Liver (tissue), 3 donors: ENCODE data around the gene SNX14.

Source experiments
- ATF3 ChIP-seq: IDR thresholded peaks from 2 replicates; pipeline ENCODE4 v1.6.1; 2016; ENCODE audit warnings: antibody characterized with exemption
- MAX ChIP-seq: IDR thresholded peaks from 2 replicates; pipeline ENCODE4 v1.6.1; 2016; ENCODE audit warnings: antibody characterized with exemption
- TAF1 ChIP-seq: conservative IDR thresholded peaks from 2 replicates; pipeline ENCODE4 v1.6.1; 2016; ENCODE audit warnings: antibody characterized with exemption, mild to moderate bottlenecking
- YY1 ChIP-seq: IDR thresholded peaks from 2 replicates; pipeline ENCODE4 v1.6.1; 2016; ENCODE audit warnings: antibody characterized with exemption, mild to moderate bottlenecking
- TF ChIP-seq, protein P1 (sequence below): fragments of 150-350 bp; IDR thresholded peaks from 2 replicates; pipeline ENCODE4 v1.5.1; 2017; ENCODE audit warnings: improper control_type of control experiment, low read depth, low read length; ENCODE audit not compliant: missing input control
- donor health status: healthy.
- donor health status: healthy.

DNA sequence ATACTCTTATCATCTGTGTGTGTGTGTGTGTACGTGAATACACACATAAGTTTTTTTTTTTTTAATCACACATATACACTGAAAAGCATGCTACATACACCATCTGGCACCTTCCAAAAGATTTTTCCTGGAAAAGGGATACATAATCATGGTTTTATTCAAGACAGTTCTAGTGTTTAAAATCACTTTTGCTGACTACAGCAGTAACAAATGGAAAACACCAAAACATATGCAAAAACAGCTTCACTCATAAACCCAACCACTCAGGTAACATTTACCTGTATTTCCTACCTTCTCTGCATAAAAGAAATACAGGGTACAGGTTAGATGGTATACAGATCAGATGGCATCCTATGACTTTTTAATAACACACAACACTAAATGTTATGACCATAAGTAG is 2.5 kb downstream of the SNX14 start:
- no peak for TF ChIP-seq MAX
- TF ChIP-seq, protein P1, sequence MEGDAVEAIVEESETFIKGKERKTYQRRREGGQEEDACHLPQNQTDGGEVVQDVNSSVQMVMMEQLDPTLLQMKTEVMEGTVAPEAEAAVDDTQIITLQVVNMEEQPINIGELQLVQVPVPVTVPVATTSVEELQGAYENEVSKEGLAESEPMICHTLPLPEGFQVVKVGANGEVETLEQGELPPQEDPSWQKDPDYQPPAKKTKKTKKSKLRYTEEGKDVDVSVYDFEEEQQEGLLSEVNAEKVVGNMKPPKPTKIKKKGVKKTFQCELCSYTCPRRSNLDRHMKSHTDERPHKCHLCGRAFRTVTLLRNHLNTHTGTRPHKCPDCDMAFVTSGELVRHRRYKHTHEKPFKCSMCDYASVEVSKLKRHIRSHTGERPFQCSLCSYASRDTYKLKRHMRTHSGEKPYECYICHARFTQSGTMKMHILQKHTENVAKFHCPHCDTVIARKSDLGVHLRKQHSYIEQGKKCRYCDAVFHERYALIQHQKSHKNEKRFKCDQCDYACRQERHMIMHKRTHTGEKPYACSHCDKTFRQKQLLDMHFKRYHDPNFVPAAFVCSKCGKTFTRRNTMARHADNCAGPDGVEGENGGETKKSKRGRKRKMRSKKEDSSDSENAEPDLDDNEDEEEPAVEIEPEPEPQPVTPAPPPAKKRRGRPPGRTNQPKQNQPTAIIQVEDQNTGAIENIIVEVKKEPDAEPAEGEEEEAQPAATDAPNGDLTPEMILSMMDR = no peak
- TF ChIP-seq YY1 = no peak
- TF ChIP-seq TAF1 = no peak
- no peak for TF ChIP-seq ATF3
